ENCODE data around the gene VWC2.

The VWC2 gene

DNA sequence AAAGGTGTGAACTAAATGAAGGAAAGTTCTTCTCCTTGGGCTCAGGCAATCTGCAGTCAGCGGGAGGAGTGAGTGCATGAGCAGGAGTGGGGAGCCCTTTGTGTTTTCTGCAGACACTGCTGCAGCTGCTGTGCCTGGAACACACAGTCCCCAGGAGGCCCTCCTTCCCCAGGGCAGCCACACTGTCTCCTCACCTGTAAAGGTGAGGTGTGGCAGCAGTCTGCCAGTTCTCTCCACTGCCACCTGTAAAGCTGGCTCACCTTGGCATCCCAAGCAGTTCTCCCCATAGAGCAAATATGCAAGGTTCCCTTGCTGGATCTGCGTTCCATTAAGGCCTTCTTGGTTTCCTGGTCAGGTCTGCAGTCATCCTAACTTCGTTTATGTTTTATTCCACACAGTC, 5.2 kb upstream of the VWC2 start:
- no peak for DNase-seq (ENCODE audit: low spot score)
- TF ChIP-seq, protein P1, sequence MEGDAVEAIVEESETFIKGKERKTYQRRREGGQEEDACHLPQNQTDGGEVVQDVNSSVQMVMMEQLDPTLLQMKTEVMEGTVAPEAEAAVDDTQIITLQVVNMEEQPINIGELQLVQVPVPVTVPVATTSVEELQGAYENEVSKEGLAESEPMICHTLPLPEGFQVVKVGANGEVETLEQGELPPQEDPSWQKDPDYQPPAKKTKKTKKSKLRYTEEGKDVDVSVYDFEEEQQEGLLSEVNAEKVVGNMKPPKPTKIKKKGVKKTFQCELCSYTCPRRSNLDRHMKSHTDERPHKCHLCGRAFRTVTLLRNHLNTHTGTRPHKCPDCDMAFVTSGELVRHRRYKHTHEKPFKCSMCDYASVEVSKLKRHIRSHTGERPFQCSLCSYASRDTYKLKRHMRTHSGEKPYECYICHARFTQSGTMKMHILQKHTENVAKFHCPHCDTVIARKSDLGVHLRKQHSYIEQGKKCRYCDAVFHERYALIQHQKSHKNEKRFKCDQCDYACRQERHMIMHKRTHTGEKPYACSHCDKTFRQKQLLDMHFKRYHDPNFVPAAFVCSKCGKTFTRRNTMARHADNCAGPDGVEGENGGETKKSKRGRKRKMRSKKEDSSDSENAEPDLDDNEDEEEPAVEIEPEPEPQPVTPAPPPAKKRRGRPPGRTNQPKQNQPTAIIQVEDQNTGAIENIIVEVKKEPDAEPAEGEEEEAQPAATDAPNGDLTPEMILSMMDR (IDR thresholded peaks at IDR 0.05; ENCODE audit: extremely low read depth, missing control alignments): no peak

DNA sequence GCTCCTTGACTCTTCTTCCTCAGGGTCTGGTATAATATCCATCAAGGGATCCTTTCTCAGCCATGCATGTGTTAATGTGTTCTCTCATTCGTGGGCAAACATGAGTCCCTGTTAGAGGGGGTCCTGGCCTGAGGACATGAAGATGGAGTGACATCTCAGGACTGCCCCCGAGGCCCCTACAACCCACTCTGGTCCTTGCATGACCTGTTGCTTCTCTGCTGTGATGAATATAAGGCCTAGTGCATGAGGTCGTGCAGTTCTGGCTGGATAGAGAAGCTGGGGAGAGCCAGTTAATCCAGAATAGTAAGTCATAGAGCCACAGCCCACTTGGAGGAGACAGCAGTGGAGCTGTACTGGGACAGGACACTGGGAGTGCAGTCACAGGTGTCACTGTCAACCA, 4.6 kb upstream of the VWC2 start:
- no peak for DNase-seq (ENCODE audit: low spot score)
- TF ChIP-seq, protein P1 (IDR thresholded peaks at IDR 0.05; ENCODE audit: extremely low read depth, missing control alignments): no peak

DNA sequence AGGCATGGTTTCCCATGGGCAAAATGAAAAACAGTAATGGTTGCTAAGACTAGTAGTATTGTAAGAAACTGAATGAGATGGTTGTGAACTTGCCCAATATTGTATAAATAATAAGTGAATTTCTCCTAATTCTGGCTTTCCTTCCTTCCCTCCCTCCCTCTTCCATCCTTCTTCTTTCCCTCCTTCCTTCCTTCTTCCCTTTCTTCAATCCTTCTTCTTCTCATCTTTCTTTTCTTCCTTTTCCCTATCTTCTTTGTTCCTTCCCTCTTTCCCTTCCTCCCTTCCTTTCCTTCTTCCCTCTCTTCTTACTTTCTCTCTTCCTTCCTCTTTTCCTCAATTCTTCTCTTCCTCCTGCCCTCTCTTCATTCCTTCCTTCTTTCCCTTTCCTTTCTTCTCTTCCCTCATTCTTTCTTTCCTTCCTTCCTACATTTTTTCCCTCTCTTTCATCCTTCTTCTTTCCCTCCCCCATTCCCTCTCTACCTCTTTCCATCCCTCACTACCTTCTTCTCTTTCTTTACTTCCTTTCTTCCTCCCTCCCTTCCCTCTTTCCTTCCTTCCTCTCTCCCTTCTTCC, 4.1 kb upstream of the VWC2 start:
- no peak for DNase-seq (ENCODE audit: low spot score)
- TF ChIP-seq, protein P1 (IDR thresholded peaks at IDR 0.05; ENCODE audit: extremely low read depth, missing control alignments): no peak

DNA sequence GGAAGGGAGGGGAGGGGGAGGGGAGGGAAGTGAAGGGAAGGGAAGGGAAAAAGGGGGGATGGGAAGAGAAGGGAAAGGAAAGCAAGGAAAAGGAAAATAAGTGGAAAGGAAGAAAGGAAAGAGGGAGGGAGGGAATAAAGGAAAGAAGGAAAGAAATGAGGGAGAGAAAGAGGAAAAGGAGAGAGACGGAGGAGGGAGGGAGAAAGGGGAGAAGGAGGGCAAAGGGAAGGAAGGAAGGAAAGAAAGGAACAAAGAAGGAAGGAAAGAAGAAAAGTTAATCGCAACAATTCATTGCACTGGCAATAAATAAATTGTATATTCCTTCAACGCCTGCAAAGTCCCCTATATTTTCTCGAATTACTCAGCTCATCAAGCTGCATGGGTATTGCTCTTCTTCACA, 2.6 kb upstream of the VWC2 start:
- TF ChIP-seq, protein P1 (IDR thresholded peaks at IDR 0.05; ENCODE audit: extremely low read depth, missing control alignments): no peak
- no peak for DNase-seq (ENCODE audit: low spot score)

DNA sequence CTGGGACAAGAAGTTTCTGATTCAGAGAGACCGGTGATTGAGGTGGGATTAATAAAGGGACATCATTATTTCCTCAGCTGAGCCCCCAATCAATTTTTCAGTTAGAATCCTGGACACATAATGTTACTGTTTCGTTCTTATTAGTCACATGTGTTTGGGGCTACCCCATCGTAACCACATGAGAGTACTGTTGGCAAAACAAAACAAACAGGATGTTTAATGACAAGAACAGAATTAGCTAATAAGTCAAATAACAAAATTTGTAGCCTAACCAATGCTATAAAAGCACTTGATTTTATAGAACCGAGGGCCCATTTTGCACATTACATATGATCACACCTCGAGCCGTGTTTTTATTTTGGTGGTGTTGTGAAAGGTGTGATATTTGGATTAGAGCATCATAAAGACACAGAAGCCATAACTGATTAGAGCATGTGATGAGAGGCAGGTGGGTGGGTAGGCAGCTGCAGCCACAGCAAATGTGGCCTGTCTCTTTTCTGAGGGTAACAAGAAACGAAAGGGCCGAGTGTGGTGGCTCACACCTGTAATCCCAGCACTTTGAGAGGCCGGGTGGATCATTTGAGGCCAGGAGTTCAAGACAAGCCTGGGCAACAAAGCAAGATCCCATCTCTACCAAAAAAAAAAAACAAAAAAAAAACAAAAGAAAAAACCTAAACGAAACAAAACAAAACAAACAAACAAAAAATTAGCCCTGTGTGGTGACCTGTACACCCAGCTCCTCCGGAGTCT, 1.8 kb upstream of the VWC2 start:
- TF ChIP-seq, protein P1 (IDR thresholded peaks at IDR 0.05; ENCODE audit: extremely low read depth, missing control alignments): no peak
- peak; percentile 71 for DNase-seq (ENCODE audit: low spot score)

DNA sequence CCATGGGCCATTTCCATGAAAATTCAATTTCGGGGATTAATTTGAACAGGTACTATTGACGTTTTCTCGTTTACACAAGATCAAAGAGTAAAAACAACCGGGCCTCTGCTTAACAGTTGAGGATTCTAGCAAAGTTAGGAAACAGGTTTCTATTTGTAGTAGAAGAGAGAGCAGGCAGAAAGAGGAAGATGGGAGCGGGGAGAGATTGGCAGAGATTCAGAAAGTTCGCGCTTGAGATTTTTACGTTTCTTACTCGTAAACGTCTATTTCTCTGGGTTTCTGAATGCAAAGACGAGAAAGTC, 571 bp upstream of the VWC2 start:
- TF ChIP-seq, protein P1 (IDR thresholded peaks at IDR 0.05; ENCODE audit: extremely low read depth, missing control alignments): no peak
- no peak for DNase-seq (ENCODE audit: low spot score)

DNA sequence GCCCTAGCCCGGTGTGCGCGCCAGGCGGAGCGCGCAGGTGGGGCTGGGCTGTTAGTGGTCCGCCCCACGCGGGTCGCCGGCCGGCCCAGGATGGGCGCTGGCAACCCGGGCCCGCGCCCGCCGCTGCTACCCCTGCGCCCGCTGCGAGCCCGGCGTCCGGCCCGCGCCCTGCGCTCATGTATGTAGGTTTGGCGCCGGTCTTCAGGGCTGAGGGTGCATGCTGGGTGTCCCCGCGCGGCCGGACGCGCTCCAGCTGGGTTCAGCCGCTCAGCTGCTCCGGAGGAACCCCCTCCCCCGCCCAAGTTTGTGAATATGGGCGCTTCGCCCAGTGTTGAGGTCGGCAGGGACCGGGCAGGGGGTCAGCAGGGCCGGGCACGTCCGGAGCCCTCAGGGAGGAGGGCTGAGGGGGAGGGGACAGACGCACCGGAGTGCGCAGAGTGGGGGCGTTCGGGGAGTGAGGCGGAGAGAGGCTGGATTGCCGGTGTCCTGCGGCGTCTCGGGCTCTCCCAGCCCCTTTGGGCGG, 559 bp downstream of the VWC2 start:
- TF ChIP-seq, protein P1 (IDR thresholded peaks at IDR 0.05; ENCODE audit: extremely low read depth, missing control alignments): no peak
- DNase-seq (ENCODE audit: low spot score): peak; percentile 37
